DMS53 treated with DMSO at 0.1 percent for 48 hours (cell line): ENCODE measurements around the gene SAMD8.
"Not testable (repeated sequence)": the region's sequence is repeated elsewhere in the genome, so short reads cannot be mapped to it uniquely, and the experiment has no call there.

ENCODE experiments used
- DNase-seq: peaks from one replicate; lab custom pipeline; 2025; ENCODE audit not compliant: unreplicated experiment; lab: John Stamatoyannopoulos, UW

SAMD8 gene

GRCh38 chr10:75106891-75107290, 4.6 kb upstream of the SAMD8 start:
- not testable (repeated sequence) for DNase-seq

GRCh38 chr10:75107756-75108683, 3.4 kb upstream of the SAMD8 start:
- no peak for DNase-seq

GRCh38 chr10:75108684-75109458, 2.6 kb upstream of the SAMD8 start:
- peak; percentile 6 for DNase-seq

GRCh38 chr10:75109459-75109778, 2.0 kb upstream of the SAMD8 start:
- no peak for DNase-seq

GRCh38 chr10:75110006-75110632, 1.3 kb upstream of the SAMD8 start:
- no peak for DNase-seq

- peak; percentile 43 for DNase-seq
Measured at GRCh38 chr10:75111907-75112679, 637 bp downstream of the SAMD8 start.

GRCh38 chr10:75115137-75115536, 3.7 kb downstream of the SAMD8 start:
- no peak for DNase-seq

- not testable (repeated sequence) for DNase-seq
Measured at GRCh38 chr10:75116941-75117775, 5.7 kb downstream of the SAMD8 start.

GRCh38 chr10:75117995-75118394, 6.5 kb downstream of the SAMD8 start:
- DNase-seq, result no peak

GRCh38 chr10:75119444-75120066, 8.1 kb downstream of the SAMD8 start:
- DNase-seq, result not testable (repeated sequence)

- DNase-seq, result no peak
Measured at GRCh38 chr10:75121322-75121721, 9.9 kb downstream of the SAMD8 start.

GRCh38 chr10:75122505-75122904, 11.0 kb downstream of the SAMD8 start:
- no peak for DNase-seq

GRCh38 chr10:75123088-75123682, 11.7 kb downstream of the SAMD8 start:
- DNase-seq, result no peak

GRCh38 chr10:75126277-75126676, 14.8 kb downstream of the SAMD8 start:
- DNase-seq, result no peak

GRCh38 chr10:75127471-75127870, 16.0 kb downstream of the SAMD8 start:
- DNase-seq, result no peak

- DNase-seq, result not testable (repeated sequence)
Measured at GRCh38 chr10:75128985-75129384, 17.5 kb downstream of the SAMD8 start.

GRCh38 chr10:75129537-75129936, 18.1 kb downstream of the SAMD8 start:
- DNase-seq, result no peak

- not testable (repeated sequence) for DNase-seq
Measured at GRCh38 chr10:75133701-75134100, 22.2 kb downstream of the SAMD8 start.

GRCh38 chr10:75136346-75136745, 24.9 kb downstream of the SAMD8 start:
- DNase-seq, result peak; percentile 36
